SK-N-MC (cell line): ENCODE results near the gene MSH6.

Experiments
- EZH2 ChIP-seq: fragments of 200-600 bp; sonication (generic); IDR thresholded peaks from one replicate; pipeline ENCODE4 v1.6.1; 2017; ENCODE audit warnings: antibody characterized with exemption
- FOXP2 ChIP-seq: optimal IDR thresholded peaks from 2 replicates; pipeline ENCODE3; 2011; ENCODE audit warnings: mild to moderate bottlenecking, moderate library complexity; ENCODE audit not compliant: insufficient read depth; ENCODE audit errors: extremely low read length, control extremely low read depth
- POLR2AphosphoS5 ChIP-seq: IDR thresholded peaks from 2 replicates; pipeline ENCODE4 v1.6.1; 2012; ENCODE audit warnings: mild to moderate bottlenecking, low read depth, low read length, borderline replicate concordance

DNA sequence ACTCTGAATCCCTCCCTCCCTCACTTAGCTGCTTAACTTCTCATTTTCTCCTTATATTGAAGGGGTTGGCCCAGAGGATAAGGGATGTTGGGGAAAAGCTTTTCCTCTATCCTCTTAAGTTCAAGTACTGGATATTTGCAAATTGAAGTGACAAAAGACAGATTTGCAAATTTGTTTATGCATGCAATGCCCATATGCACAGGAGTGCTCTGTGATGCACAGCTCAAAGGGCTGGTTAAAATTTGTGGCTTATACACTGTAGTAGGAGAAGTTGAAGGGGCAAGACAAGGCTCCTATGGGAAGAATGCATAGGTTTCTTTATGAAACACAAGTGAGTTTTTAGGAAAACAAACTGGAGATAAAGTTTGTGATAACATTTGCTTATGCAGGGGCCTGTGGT lies 8.4 kb upstream of the MSH6 start:
- TF ChIP-seq EZH2, result no peak
- TF ChIP-seq POLR2AphosphoS5, result no peak
- no peak for TF ChIP-seq FOXP2
